CMK (cell line): ENCODE data around the gene SMYD3.

ENCODE experiments used
- DNase-seq: peaks from one replicate; pipeline ENCODE4 v3.0.0-alpha.2; 2010; ENCODE audit warnings: low read depth

Gene SMYD3

GRCh38 chr1:246462986-246463385 is 44.1 kb downstream of the SMYD3 start:
- no peak for DNase-seq

- no peak for DNase-seq
These were observed 46.7 kb downstream of the SMYD3 start for GRCh38 chr1:246460406-246460805.

DNA sequence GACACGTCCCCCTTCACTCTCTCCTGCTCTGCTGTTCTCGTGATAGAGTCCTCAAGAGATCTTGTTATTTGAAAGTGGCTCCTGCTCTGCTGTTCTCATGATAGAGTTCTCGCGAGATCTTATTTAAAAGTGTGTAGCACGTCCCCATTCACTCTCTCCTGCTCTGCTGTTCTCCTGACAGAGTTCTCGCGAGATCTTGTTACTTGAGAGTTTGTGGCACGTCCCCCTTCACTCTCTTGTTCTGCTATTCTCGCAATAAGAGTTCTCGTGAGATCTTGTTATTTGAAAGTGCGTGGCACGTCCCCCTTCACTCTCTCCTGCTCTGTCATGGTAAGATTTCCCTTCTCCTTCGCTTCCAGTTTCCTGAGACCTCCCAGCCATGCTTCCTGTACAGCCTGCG is 47.9 kb downstream of the SMYD3 start:
- no peak for DNase-seq

GRCh38 chr1:246455476-246455875 is 51.6 kb downstream of the SMYD3 start:
- no peak for DNase-seq

DNA sequence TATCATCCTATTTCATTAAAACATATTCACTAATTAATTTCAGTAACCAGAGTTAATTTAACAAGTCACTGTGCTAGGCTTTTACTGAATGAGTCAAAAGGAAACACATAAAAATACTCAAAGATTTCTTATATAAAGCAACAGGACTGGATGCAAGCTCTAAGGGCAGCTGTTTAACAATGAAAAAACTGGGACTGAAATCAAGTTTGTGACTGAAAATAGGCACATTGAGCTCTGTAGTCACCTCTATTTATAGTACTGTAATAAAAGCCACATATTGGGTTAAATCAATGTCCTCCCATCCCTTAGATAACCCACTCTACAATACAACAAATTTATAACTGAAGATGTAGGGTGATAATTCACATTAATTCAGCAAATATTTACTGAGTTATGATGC is 52.4 kb downstream of the SMYD3 start:
- no peak for DNase-seq

GRCh38 chr1:246450611-246451251 is 56.3 kb downstream of the SMYD3 start:
- no peak for DNase-seq

DNA sequence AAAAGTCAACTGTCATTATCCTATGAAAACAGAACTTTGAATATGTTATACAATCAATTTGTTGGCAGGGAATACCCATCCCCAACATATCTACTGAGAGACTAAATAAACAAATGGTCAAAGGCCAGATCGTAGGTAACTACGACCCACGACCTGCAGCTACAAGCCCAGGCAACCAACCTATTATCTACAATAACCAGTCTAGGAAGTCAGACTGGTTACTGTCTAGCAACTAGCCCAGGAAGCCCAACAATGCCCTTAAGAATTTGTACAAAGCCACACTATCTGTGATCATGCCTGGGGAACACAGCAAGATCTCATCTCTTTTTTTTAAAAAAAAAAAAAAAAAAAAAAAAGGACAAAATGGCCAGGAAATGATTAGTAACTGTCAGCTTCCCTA is 58.7 kb downstream of the SMYD3 start:
- no peak for DNase-seq

DNA sequence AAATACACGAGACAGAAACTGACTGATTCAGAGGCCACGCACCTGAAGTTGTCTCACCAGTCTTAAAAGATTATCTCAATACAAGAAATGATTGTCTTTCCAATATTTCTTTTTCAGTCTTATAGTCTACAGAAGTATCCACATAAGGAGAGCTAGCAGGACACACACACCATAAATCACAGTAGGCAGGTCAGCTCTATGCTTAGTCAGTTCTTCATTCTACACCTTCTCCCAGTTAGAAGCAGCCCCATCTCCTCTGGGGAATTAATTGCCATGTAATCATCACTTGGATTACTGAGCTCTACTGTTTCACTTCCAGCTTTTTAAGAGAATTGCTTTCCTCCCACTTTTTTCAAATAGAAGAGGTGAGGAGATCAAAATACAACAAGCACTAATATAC is 59.6 kb downstream of the SMYD3 start:
- DNase-seq: no peak

- DNase-seq: no peak
These were observed 61.6 kb downstream of the SMYD3 start for GRCh38 chr1:246445503-246445902.

DNA sequence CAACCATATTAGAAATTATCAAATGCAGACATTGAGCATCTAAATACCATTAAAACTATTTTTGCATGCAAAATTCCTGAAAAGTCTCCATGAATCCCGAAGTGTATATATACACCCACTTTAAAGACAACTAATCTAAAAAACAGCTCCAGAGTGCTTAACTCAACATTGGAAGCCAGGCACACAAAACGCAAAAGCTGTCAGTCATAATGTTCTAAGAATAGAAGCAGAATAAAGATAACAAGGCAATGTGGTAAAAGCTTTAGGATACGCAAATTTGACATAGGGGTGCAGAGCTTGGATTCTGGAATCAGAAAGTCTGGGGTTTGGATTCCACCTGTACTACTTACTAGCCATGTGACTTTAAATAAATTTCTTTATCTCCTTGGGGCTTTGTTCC is 62.5 kb downstream of the SMYD3 start:
- no peak for DNase-seq

DNA sequence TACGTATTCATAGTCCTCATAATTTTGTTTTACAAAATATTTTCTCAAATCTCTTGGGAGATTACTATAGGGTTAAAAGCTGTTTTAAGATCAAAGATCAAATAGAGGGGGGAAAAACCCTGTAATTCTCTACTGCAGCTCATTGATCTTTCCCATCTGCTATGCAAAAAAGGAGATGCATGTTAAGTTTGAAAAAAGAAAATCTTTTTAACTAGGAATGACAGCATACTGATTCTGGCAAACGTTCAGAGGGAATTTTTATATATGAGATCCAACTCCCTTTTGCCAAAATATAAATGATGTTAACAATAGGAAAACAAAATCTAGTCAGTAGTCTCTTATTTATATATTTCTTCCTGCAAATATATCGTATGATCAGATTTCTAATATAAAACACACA is 69.1 kb downstream of the SMYD3 start:
- no peak for DNase-seq

GRCh38 chr1:246435421-246436041 is 71.5 kb downstream of the SMYD3 start:
- DNase-seq: no peak

- DNase-seq: no peak
These were observed 72.7 kb downstream of the SMYD3 start for GRCh38 chr1:246434335-246434734.

DNA sequence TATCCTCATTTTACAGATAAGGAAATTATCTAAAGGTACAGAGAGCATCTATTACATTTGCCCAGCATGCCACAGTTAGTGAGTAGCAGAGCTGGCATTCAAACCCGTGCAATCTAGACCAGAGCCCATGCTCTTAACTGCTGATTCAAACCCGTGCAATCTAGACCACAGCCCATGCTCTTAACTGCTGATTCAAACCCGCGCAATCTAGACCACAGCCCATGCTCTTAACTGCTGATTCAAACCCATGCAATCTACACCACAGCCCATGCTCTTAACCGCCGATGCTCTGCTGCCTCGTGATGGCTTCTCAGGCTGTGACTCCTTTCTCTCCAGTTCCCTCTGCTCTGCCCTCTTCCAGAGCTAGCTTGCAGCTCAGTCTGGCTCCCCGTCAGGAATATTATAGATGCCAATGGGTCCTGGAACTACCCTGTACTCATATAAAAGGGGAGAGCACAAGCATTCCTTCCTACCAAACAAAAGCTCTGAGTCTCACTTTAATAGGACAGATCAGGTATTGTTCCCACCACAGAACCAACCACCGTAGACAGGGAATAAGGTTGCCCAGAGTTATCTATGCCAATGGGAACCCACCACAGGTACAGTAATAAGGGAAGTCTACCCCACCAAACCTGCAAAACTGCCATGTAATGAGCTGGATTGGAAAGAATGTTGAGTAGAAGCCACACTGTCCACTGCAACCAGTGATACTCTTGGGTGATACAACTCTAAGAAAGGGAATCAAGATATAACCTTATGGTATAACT is 78.4 kb downstream of the SMYD3 start:
- DNase-seq: peak; percentile 59

- no peak for DNase-seq
These were observed 79.5 kb downstream of the SMYD3 start for GRCh38 chr1:246427611-246428010.

DNA sequence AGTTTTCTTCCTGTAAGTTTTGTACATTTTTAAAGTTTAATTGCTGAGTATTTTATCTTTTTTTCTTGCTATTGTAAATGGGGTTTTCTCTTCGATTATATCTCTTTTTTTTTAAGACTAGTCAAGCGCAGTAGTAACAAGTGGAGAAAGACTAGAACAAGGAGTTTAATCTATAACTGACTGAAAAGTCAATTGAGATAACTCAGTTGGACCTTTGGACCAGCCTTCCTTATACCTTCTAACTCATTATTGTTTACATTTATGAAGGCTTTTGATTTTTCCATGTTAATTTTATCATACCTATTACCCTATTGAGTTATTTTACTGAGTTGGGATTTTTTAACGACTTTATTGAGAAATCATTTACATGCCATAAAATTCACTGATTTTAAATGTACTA is 81.2 kb downstream of the SMYD3 start:
- no peak for DNase-seq

- DNase-seq: peak; percentile 81
These were observed 81.8 kb downstream of the SMYD3 start for GRCh38 chr1:246425139-246425794.

DNA sequence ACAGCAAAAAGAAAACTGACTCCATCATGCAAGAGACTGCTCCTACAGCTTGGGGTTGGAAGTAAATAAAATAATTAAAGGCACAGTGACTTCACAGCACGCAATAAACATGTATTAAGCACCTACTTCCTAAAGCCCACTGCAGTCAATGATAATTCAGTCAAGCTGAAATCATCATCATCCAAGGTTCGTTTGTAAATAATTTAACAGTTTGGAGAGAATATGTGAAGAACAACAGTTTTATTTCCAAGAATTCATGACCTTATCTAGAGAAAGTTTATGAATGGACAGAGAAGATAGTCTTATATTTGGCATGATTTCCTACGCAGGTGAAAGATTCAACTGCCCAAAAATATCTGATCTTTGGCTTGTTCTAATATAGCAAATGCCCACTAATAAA is 86.8 kb downstream of the SMYD3 start:
- no peak for DNase-seq

GRCh38 chr1:246418565-246419312 is 88.3 kb downstream of the SMYD3 start:
- no peak for DNase-seq

DNA sequence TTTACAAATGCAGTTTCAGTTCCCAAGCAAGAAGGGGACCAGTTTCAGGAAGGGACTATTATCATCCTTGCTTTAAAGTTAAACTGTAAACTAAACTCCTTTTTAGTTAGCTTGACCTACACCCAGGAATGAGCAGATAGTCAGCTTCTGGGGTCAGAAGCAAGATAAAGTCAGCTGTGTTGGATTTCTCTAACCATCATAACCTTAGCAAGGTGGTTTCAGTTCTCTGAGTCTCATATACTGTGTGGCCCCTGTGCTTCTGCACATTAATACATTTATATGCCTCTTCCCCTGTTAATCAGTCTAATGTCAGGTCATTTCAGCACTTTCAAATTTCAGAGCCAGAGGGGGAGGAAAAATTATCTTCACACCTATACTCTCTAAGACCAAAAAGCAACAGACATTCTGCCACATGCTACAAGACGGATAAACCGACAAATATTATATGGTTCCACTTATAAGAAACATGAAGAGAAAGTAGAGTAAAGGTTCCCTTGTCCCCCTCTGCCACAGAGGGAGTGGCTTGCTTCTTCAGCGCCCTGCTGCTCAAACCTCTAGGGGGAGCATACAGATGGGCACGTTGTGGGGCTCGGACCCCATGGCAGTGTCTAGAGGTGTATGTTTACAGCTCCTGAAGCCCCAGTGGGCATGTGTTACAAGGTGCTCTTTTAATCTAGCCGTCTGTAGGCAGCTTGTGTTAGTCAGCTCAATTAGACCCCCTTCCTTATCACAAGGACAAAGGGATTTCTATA is 89.1 kb downstream of the SMYD3 start:
- no peak for DNase-seq

GRCh38 chr1:246417152-246417812 is 89.8 kb downstream of the SMYD3 start:
- DNase-seq: no peak
